Fibroblast of lung (primary cell): ENCODE results near the gene TTC33.

ENCODE experiments used
- CTCF ChIP-seq, 2 donors: IDR thresholded peaks in 1 of 2; conservative IDR thresholded peaks in 1 of 2; 1 replicate in 1 of 2; 2 replicates in 1 of 2; pipeline ENCODE4 v1.5.1; 2011 to 2012; ENCODE audit warnings: low read length in 2 of 2, control low read depth in 1 of 2, inconsistent platforms in 1 of 2, low read depth in 1 of 2, mild to moderate bottlenecking in 1 of 2
- EZH2 ChIP-seq: IDR thresholded peaks from 2 replicates; pipeline ENCODE4 v1.5.1; 2012; ENCODE audit warnings: low read length, control low read depth, mild to moderate bottlenecking; ENCODE audit errors: missing control alignments

- TF ChIP-seq EZH2 (no peak), CTCF (conservative IDR thresholded peaks at IDR 0.05 in 1 of 2, IDR thresholded peaks at IDR 0.05 in 1 of 2; ENCODE audit: low read depth in 1 of 2, low read length in 2 of 2) (no peak)
Measured at GRCh38 chr5:40775846-40776657, 20.3 kb upstream of the TTC33 start.
